SK-N-MC (cell line): ENCODE measurements around the gene NIT1.

Source experiments
- EZH2 ChIP-seq: fragments of 200-600 bp; sonication (generic); IDR thresholded peaks from one replicate; pipeline ENCODE4 v1.6.1; 2017; ENCODE audit warnings: antibody characterized with exemption
- POLR2AphosphoS5 ChIP-seq: IDR thresholded peaks from 2 replicates; pipeline ENCODE4 v1.6.1; 2012; ENCODE audit warnings: mild to moderate bottlenecking, low read depth, low read length, borderline replicate concordance

DNA sequence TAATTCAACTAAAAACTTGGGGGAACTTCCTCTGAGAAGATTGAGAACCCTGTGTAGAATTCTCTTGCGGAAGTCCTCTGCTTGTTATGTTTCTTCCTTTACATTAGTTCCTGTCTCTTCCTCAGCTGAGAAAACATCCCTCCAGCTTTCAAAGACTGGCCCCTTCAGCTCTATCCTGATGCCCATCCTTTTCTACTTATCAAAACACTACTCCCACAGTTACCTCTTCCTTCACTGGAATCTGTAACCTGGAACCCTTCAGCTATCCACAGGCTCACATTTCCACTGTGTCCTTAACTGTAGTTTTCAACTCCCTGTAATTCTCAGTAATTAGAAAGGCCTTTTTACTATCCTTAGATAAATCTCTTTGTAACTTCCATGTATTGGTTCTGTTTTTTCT lies 20.5 kb downstream of the NIT1 start:
- TF ChIP-seq EZH2 (no peak), POLR2AphosphoS5 (no peak)
